ENCODE measurements around the gene GNB1L.

The GNB1L gene

GRCh38 chr22:19811211-19811621, 43.5 kb downstream of the GNB1L start:
- Histone ChIP-seq H3K79me1 (ENCODE audit: low read depth, low read length) (no peaks in the 10 kb centered on the region), H4K91ac (ENCODE audit: low read depth, low read length, poor library complexity) (no peak overlapping the region), H3K23ac (ENCODE audit: low read depth, low read length, poor library complexity) (no peak overlapping the region), H3K4me3 (ENCODE audit: low read length in 2 of 2) (no peak overlapping the region), H3K9ac (ENCODE audit: low read depth, low read length, poor library complexity) (no peak overlapping the region), H3K4ac (ENCODE audit: low read length) (no peak overlapping the region), H2AFZ (ENCODE audit: low read length) (no peak overlapping the region), H3K4me1 (ENCODE audit: control insufficient read depth in 2 of 2, insufficient read depth in 1 of 2, low read depth in 1 of 2, low read length in 2 of 2) (no peaks in the 10 kb centered on the region), H3K14ac (ENCODE audit: low read length) (no peak overlapping the region), H2BK5ac (ENCODE audit: low read length) (peak overlapping the region; percentile 72), H2BK15ac (ENCODE audit: low read length) (no peak overlapping the region), H4K8ac (ENCODE audit: low read depth, low read length) (no peak overlapping the region), H3K27ac (replicated peaks; ENCODE audit: low read length) (no peak overlapping the region), H3K4me2 (ENCODE audit: insufficient read depth, low read length, poor library complexity, severe bottlenecking) (no peak overlapping the region), H2BK12ac (ENCODE audit: low read length) (no peak overlapping the region), H3K18ac (ENCODE audit: low read length) (peak overlapping the region; percentile 52), H2AK5ac (ENCODE audit: low read depth, low read length) (no peak overlapping the region), H2BK120ac (ENCODE audit: low read depth, low read length) (peak overlapping the region; percentile 16), H3K36me3 (replicated peaks in 1 of 2; ENCODE audit: control insufficient read depth in 2 of 2, insufficient read depth in 2 of 2, low read length in 2 of 2) (peaks cover 0 to 7% of the 10 kb centered on the region in 2 donors), H3K27me3 (ENCODE audit: control insufficient read depth in 3 of 3, insufficient read depth in 3 of 3, low read depth in 1 of 3, low read length in 3 of 3) (no peaks in the 10 kb centered on the region), H3K9me3 (replicated peaks in 1 of 2; ENCODE audit: control insufficient read depth in 2 of 2, insufficient read depth in 1 of 2, low read depth in 1 of 2, low read length in 2 of 2) (no peaks in the 10 kb centered on the region)
- no peak for DNase-seq (ENCODE audit: low spot score)
- WGBS, 2 donors (ENCODE audit: extremely low coverage in 2 of 2, insufficient read length in 2 of 2, insufficient replicate concordance in 1 of 2), result no CpG with 5 or more reads among the region's 12 CpGs

- WGBS, 2 donors (ENCODE audit: extremely low coverage in 2 of 2, insufficient read length in 2 of 2, insufficient replicate concordance in 1 of 2), result no CpG with 5 or more reads among the region's 23 CpGs
Observed at GRCh38 chr22:19810381-19811201, 44.1 kb downstream of the GNB1L start.

GRCh38 chr22:19809741-19810140, 44.9 kb downstream of the GNB1L start:
- Histone ChIP-seq H3K4me2 (ENCODE audit: insufficient read depth, low read length, poor library complexity, severe bottlenecking) (no peak overlapping the region), H3K18ac (ENCODE audit: low read length) (no peak overlapping the region), H3K27me3 (ENCODE audit: control insufficient read depth in 3 of 3, insufficient read depth in 3 of 3, low read depth in 1 of 3, low read length in 3 of 3) (no peaks in the 10 kb centered on the region), H3K27ac (replicated peaks; ENCODE audit: low read length) (no peak overlapping the region), H3K4me1 (ENCODE audit: control insufficient read depth in 2 of 2, insufficient read depth in 1 of 2, low read depth in 1 of 2, low read length in 2 of 2) (no peaks in the 10 kb centered on the region), H3K79me1 (ENCODE audit: low read depth, low read length) (no peaks in the 10 kb centered on the region), H4K91ac (ENCODE audit: low read depth, low read length, poor library complexity) (no peak overlapping the region), H2BK12ac (ENCODE audit: low read length) (no peak overlapping the region), H3K4ac (ENCODE audit: low read length) (no peak overlapping the region), H2AK5ac (ENCODE audit: low read depth, low read length) (no peak overlapping the region), H2AFZ (ENCODE audit: low read length) (no peak overlapping the region), H3K23ac (ENCODE audit: low read depth, low read length, poor library complexity) (no peak overlapping the region), H3K14ac (ENCODE audit: low read length) (no peak overlapping the region), H2BK120ac (ENCODE audit: low read depth, low read length) (no peak overlapping the region), H2BK15ac (ENCODE audit: low read length) (no peak overlapping the region), H3K9ac (ENCODE audit: low read depth, low read length, poor library complexity) (no peak overlapping the region), H4K8ac (ENCODE audit: low read depth, low read length) (no peak overlapping the region), H2BK5ac (ENCODE audit: low read length) (no peak overlapping the region), H3K36me3 (replicated peaks in 1 of 2; ENCODE audit: control insufficient read depth in 2 of 2, insufficient read depth in 2 of 2, low read length in 2 of 2) (peaks cover 0 to 7% of the 10 kb centered on the region in 2 donors), H3K4me3 (ENCODE audit: low read length in 2 of 2) (no peak overlapping the region), H3K9me3 (replicated peaks in 1 of 2; ENCODE audit: control insufficient read depth in 2 of 2, insufficient read depth in 1 of 2, low read depth in 1 of 2, low read length in 2 of 2) (no peaks in the 10 kb centered on the region)
- DNase-seq (ENCODE audit: low spot score), result no peak
- WGBS, 2 donors (ENCODE audit: extremely low coverage in 2 of 2, insufficient read length in 2 of 2, insufficient replicate concordance in 1 of 2), result no CpG with 5 or more reads among the region's 3 CpGs

More at GRCh38 chr22:19810381-19811201, 44.1 kb downstream of the GNB1L start:
- Histone ChIP-seq H2AFZ (ENCODE audit: low read length) (no peak overlapping the region), H2BK12ac (ENCODE audit: low read length) (no peak overlapping the region), H3K36me3 (replicated peaks in 1 of 2; ENCODE audit: control insufficient read depth in 2 of 2, insufficient read depth in 2 of 2, low read length in 2 of 2) (peaks cover 0 to 7% of the 10 kb centered on the region in 2 donors), H3K79me1 (ENCODE audit: low read depth, low read length) (no peaks in the 10 kb centered on the region), H3K4ac (ENCODE audit: low read length) (no peak overlapping the region), H3K4me3 (ENCODE audit: low read length in 2 of 2) (no peak overlapping the region), H2AK5ac (ENCODE audit: low read depth, low read length) (no peak overlapping the region), H4K91ac (ENCODE audit: low read depth, low read length, poor library complexity) (no peak overlapping the region), H4K8ac (ENCODE audit: low read depth, low read length) (no peak overlapping the region), H3K14ac (ENCODE audit: low read length) (no peak overlapping the region), H2BK120ac (ENCODE audit: low read depth, low read length) (peak overlapping the region; percentile 16), H3K4me1 (ENCODE audit: control insufficient read depth in 2 of 2, insufficient read depth in 1 of 2, low read depth in 1 of 2, low read length in 2 of 2) (no peaks in the 10 kb centered on the region), H3K18ac (ENCODE audit: low read length) (peak overlapping the region; percentile 11), H3K9me3 (replicated peaks in 1 of 2; ENCODE audit: control insufficient read depth in 2 of 2, insufficient read depth in 1 of 2, low read depth in 1 of 2, low read length in 2 of 2) (no peaks in the 10 kb centered on the region), H3K27me3 (ENCODE audit: control insufficient read depth in 3 of 3, insufficient read depth in 3 of 3, low read depth in 1 of 3, low read length in 3 of 3) (no peaks in the 10 kb centered on the region), H3K27ac (replicated peaks; ENCODE audit: low read length) (no peak overlapping the region), H3K9ac (ENCODE audit: low read depth, low read length, poor library complexity) (no peak overlapping the region), H3K4me2 (ENCODE audit: insufficient read depth, low read length, poor library complexity, severe bottlenecking) (no peak overlapping the region), H2BK15ac (ENCODE audit: low read length) (peak overlapping the region; percentile 16), H3K23ac (ENCODE audit: low read depth, low read length, poor library complexity) (peak overlapping the region; percentile 52), H2BK5ac (ENCODE audit: low read length) (peak overlapping the region; percentile 72)
- no peak for DNase-seq (ENCODE audit: low spot score)

- H2BK12ac ChIP-seq (ENCODE audit: low read length), result no peak overlapping the region
- peak overlapping the region; percentile 40 for H2AK5ac ChIP-seq (ENCODE audit: low read depth, low read length)
- H2BK15ac ChIP-seq (ENCODE audit: low read length), result no peak overlapping the region
- H3K18ac ChIP-seq (ENCODE audit: low read length), result no peak overlapping the region
- H2BK5ac ChIP-seq (ENCODE audit: low read length), result no peak overlapping the region
- no peak overlapping the region for H3K4me2 ChIP-seq (ENCODE audit: insufficient read depth, low read length, poor library complexity, severe bottlenecking)
- H3K9me3 ChIP-seq (replicated peaks in 1 of 2; ENCODE audit: control insufficient read depth in 2 of 2, insufficient read depth in 1 of 2, low read depth in 1 of 2, low read length in 2 of 2), result no peaks in the 10 kb centered on the region
- H4K91ac ChIP-seq (ENCODE audit: low read depth, low read length, poor library complexity), result no peak overlapping the region
- no CpG with 5 or more reads among the region's 11 CpGs for WGBS, 2 donors (ENCODE audit: extremely low coverage in 2 of 2, insufficient read length in 2 of 2, insufficient replicate concordance in 1 of 2)
- peaks cover 0 to 7% of the 10 kb centered on the region in 2 donors for H3K36me3 ChIP-seq (replicated peaks in 1 of 2; ENCODE audit: control insufficient read depth in 2 of 2, insufficient read depth in 2 of 2, low read length in 2 of 2)
- DNase-seq (ENCODE audit: low spot score), result no peak
- no peak overlapping the region for H3K14ac ChIP-seq (ENCODE audit: low read length)
- H4K8ac ChIP-seq (ENCODE audit: low read depth, low read length), result peak overlapping the region; percentile 57
- no peaks in the 10 kb centered on the region for H3K4me1 ChIP-seq (ENCODE audit: control insufficient read depth in 2 of 2, insufficient read depth in 1 of 2, low read depth in 1 of 2, low read length in 2 of 2)
- H3K4ac ChIP-seq (ENCODE audit: low read length), result no peak overlapping the region
- H2BK120ac ChIP-seq (ENCODE audit: low read depth, low read length), result no peak overlapping the region
- no peaks in the 10 kb centered on the region for H3K27me3 ChIP-seq (ENCODE audit: control insufficient read depth in 3 of 3, insufficient read depth in 3 of 3, low read depth in 1 of 3, low read length in 3 of 3)
- no peak overlapping the region for H2AFZ ChIP-seq (ENCODE audit: low read length)
- no peaks in the 10 kb centered on the region for H3K79me1 ChIP-seq (ENCODE audit: low read depth, low read length)
- no peak overlapping the region for H3K4me3 ChIP-seq (ENCODE audit: low read length in 2 of 2)
- H3K27ac ChIP-seq (replicated peaks; ENCODE audit: low read length), result no peak overlapping the region
- H3K9ac ChIP-seq (ENCODE audit: low read depth, low read length, poor library complexity), result no peak overlapping the region
- no peak overlapping the region for H3K23ac ChIP-seq (ENCODE audit: low read depth, low read length, poor library complexity)
Observed at GRCh38 chr22:19808873-19809478, 45.7 kb downstream of the GNB1L start.
